ENCODE data around the gene FUT2. TPM values are rescaled to one million over a fixed set of nuclear protein-coding genes. Genes with fewer than 3 reads are reported as not detected.

The FUT2 gene
- total and polyA plus RNA-seq, 2 of the 13 experiments (the other 11 are each of a cell fraction or from before 2014, with no cell fraction given) = 0.07 TPM; not detected in 1

DNA sequence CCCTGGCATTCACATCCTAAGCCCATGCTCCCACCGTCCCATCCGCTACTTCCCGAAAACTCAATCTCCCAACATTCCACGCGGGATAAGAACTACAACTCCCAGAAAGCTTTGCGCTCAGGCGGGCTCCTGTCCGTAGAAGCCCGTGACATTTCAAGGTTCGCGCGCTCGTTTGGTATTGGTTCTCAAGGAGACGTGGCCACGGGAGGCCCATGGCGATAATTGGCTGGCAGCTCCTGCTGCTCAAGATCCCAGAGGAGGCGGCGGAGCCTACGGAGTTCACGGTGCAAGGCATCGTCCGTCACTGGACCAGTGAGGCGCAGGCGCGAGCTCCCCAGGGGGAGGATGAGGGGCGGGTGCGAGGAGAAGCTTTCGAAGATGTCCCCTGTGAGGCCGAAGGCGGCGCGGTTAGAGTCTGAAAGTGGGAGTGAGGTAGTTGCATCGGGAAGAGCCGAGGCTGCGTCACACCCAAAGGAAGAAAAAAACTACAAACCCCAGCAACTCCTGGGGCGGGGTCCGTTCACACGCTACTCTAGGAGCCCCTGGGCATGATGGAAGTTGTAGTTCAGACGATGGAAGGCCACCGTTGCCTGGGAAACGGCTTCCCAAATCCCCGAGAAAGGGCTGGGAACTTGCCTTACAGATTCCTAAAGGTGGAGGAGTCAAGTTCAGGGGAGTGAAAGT lies 25.0 kb downstream of the FUT2 start (continued):
- TF ChIP-seq, protein P1, sequence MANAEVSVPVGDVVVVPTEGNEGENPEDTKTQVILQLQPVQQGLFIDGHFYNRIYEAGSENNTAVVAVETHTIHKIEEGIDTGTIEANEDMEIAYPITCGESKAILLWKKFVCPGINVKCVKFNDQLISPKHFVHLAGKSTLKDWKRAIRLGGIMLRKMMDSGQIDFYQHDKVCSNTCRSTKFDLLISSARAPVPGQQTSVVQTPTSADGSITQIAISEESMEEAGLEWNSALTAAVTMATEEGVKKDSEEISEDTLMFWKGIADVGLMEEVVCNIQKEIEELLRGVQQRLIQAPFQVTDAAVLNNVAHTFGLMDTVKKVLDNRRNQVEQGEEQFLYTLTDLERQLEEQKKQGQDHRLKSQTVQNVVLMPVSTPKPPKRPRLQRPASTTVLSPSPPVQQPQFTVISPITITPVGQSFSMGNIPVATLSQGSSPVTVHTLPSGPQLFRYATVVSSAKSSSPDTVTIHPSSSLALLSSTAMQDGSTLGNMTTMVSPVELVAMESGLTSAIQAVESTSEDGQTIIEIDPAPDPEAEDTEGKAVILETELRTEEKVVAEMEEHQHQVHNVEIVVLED (CRISPR knock-in tag; IDR thresholded peaks at IDR 0.05; ENCODE audit: borderline replicate concordance) = peak; percentile 89
- peak; percentile 40; the same call in 1 of the 2 replicates for TF ChIP-seq DMAP1 (CRISPR knock-in tag; IDR thresholded peaks at IDR 0.05)
- TF ChIP-seq KDM2A (CRISPR knock-in tag; IDR thresholded peaks at IDR 0.05; ENCODE audit: borderline replicate concordance, low read depth) = peak; percentile 58; the same call in 1 of the 2 replicates
- peak; percentile 72 for TF ChIP-seq RFX1 (IDR thresholded peaks at IDR 0.05)
- TF ChIP-seq, protein P2, sequence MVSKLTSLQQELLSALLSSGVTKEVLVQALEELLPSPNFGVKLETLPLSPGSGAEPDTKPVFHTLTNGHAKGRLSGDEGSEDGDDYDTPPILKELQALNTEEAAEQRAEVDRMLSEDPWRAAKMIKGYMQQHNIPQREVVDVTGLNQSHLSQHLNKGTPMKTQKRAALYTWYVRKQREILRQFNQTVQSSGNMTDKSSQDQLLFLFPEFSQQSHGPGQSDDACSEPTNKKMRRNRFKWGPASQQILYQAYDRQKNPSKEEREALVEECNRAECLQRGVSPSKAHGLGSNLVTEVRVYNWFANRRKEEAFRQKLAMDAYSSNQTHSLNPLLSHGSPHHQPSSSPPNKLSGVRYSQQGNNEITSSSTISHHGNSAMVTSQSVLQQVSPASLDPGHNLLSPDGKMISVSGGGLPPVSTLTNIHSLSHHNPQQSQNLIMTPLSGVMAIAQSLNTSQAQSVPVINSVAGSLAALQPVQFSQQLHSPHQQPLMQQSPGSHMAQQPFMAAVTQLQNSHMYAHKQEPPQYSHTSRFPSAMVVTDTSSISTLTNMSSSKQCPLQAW (CRISPR knock-in tag; IDR thresholded peaks at IDR 0.05) = peak; percentile 72
- no peak for TF ChIP-seq GTF3A (CRISPR knock-in tag; conservative IDR thresholded peaks at IDR 0.05)
- TF ChIP-seq KMT2B (CRISPR knock-in tag; IDR thresholded peaks at IDR 0.05) = peak; percentile 55; the same call in 1 of the 2 replicates
- no peak for TF ChIP-seq ZNF317 (CRISPR knock-in tag; IDR thresholded peaks at IDR 0.05)
- TF ChIP-seq ZNF430 (CRISPR knock-in tag; IDR thresholded peaks at IDR 0.05) = no peak
- peak; percentile 65; the same call in 1 of the 2 replicates for TF ChIP-seq SIN3A (IDR thresholded peaks at IDR 0.05; ENCODE audit: borderline replicate concordance, low read depth, low read length)
- TF ChIP-seq, protein P3, sequence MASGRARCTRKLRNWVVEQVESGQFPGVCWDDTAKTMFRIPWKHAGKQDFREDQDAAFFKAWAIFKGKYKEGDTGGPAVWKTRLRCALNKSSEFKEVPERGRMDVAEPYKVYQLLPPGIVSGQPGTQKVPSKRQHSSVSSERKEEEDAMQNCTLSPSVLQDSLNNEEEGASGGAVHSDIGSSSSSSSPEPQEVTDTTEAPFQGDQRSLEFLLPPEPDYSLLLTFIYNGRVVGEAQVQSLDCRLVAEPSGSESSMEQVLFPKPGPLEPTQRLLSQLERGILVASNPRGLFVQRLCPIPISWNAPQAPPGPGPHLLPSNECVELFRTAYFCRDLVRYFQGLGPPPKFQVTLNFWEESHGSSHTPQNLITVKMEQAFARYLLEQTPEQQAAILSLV (CRISPR knock-in tag; IDR thresholded peaks at IDR 0.05; ENCODE audit: borderline replicate concordance) = peak; percentile 31; the same call in 1 of the 2 replicates
- 0 out of 2 replicates have a peak, but pooled peaks have one; percentile 30 for TF ChIP-seq IRX3 (CRISPR knock-in tag; IDR thresholded peaks at IDR 0.05; ENCODE audit: borderline replicate concordance, low read depth)
- TF ChIP-seq RFX3 (CRISPR knock-in tag; IDR thresholded peaks at IDR 0.05) = peak; percentile 74
- 0 out of 2 replicates have a peak, but pooled peaks have one; percentile 21 for TF ChIP-seq JUN (CRISPR knock-in tag; IDR thresholded peaks at IDR 0.05)
- peak; percentile 77 for TF ChIP-seq CREB1 (IDR thresholded peaks at IDR 0.05)
- peak; percentile 94 for TF ChIP-seq CREB1 (CRISPR knock-in tag; IDR thresholded peaks at IDR 0.05)
- TF ChIP-seq, protein P4, sequence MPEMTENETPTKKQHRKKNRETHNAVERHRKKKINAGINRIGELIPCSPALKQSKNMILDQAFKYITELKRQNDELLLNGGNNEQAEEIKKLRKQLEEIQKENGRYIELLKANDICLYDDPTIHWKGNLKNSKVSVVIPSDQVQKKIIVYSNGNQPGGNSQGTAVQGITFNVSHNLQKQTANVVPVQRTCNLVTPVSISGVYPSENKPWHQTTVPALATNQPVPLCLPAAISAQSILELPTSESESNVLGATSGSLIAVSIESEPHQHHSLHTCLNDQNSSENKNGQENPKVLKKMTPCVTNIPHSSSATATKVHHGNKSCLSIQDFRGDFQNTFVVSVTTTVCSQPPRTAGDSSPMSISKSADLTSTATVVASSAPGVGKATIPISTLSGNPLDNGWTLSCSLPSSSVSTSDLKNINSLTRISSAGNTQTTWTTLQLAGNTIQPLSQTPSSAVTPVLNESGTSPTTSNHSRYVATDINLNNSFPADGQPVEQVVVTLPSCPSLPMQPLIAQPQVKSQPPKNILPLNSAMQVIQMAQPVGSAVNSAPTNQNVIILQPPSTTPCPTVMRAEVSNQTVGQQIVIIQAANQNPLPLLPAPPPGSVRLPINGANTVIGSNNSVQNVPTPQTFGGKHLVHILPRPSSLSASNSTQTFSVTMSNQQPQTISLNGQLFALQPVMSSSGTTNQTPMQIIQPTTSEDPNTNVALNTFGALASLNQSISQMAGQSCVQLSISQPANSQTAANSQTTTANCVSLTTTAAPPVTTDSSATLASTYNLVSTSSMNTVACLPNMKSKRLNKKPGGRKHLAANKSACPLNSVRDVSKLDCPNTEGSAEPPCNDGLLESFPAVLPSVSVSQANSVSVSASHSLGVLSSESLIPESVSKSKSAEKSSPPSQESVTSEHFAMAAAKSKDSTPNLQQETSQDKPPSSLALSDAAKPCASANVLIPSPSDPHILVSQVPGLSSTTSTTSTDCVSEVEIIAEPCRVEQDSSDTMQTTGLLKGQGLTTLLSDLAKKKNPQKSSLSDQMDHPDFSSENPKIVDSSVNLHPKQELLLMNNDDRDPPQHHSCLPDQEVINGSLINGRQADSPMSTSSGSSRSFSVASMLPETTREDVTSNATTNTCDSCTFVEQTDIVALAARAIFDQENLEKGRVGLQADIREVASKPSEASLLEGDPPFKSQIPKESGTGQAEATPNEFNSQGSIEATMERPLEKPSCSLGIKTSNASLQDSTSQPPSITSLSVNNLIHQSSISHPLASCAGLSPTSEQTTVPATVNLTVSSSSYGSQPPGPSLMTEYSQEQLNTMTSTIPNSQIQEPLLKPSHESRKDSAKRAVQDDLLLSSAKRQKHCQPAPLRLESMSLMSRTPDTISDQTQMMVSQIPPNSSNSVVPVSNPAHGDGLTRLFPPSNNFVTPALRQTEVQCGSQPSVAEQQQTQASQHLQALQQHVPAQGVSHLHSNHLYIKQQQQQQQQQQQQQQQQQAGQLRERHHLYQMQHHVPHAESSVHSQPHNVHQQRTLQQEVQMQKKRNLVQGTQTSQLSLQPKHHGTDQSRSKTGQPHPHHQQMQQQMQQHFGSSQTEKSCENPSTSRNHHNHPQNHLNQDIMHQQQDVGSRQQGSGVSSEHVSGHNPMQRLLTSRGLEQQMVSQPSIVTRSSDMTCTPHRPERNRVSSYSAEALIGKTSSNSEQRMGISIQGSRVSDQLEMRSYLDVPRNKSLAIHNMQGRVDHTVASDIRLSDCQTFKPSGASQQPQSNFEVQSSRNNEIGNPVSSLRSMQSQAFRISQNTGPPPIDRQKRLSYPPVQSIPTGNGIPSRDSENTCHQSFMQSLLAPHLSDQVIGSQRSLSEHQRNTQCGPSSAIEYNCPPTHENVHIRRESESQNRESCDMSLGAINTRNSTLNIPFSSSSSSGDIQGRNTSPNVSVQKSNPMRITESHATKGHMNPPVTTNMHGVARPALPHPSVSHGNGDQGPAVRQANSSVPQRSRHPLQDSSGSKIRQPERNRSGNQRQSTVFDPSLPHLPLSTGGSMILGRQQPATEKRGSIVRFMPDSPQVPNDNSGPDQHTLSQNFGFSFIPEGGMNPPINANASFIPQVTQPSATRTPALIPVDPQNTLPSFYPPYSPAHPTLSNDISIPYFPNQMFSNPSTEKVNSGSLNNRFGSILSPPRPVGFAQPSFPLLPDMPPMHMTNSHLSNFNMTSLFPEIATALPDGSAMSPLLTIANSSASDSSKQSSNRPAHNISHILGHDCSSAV (CRISPR knock-in tag; IDR thresholded peaks at IDR 0.05; ENCODE audit: borderline replicate concordance) = no peak
